ENCODE measurements around the gene IRGQ. TPM values are rescaled to one million over a fixed set of nuclear protein-coding genes. Genes with fewer than 3 reads are reported as not detected.

Gene IRGQ
- total RNA-seq, 2 experiments from 2014 or later = 28.9 to 29.8 TPM

DNA sequence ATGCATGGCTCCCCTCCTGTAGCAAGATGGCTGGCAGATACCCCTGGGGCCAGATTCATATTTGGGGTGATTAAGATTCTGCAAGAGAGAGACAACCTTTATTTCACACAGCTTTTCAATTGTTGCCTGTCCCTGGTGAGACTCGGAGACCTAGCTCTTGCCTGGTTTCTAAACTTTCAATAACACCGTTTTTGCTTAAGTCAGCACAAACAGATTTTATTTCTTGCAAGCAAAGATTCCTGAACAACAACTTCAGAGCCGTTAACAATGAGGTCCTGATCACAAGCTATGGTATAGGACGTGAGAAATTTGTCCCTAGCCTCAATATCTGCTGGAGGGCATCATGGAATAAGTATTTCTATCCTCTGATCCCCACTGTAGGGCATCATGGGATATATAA lies 46.6 kb upstream of the IRGQ start:
- H3K4me3 ChIP-seq (ENCODE audit: low read length) = no peak overlapping the region
- TF ChIP-seq CTCF (IDR thresholded peaks at IDR 0.05) = no peak
- no peak overlapping the region for H3K27ac ChIP-seq (ENCODE audit: low read depth in 1 of 2, low read length in 2 of 2)
- ChIA-PET CTCF (interaction anchor here (1.4 kb wide), 1 partner anchor 9 kb away, joined by 3 read pairs; no protein-coding TSS in a partner anchor), POLR2A (no interaction called here)
- peaks cover 18% of the 10 kb centered on the region for H3K4me1 ChIP-seq (ENCODE audit: insufficient read depth, low read length)
- Mint-ChIP-seq H3K36me3 (ENCODE audit: low read depth) (peaks cover 7% of the 10 kb centered on the region), H3K27me3 (peaks cover 20% of the 10 kb centered on the region), H3K27ac (no peak overlapping the region), H3K4me1 (ENCODE audit: low read depth) (peaks cover 13% of the 10 kb centered on the region), H3K9me3 (no peaks in the 10 kb centered on the region), H3K4me3 (no peak overlapping the region)
- ATAC-seq (ENCODE audit: poor library complexity) = no peak
- intact Hi-C loops (cut with DNase I, micrococcal nuclease) = no loop called here
- peaks cover 6 to 7% of the 10 kb centered on the region in 2 experiments for H3K27me3 ChIP-seq (ENCODE audit: control insufficient read depth in 1 of 2, insufficient read depth in 2 of 2, low read length in 2 of 2)
- no peaks in the 10 kb centered on the region for H3K36me3 ChIP-seq (ENCODE audit: insufficient read depth, low read length)
- no peak for DNase-seq
- peaks cover 0 to 4% of the 10 kb centered on the region in 2 experiments for H3K9me3 ChIP-seq (ENCODE audit: control insufficient read depth in 1 of 2, insufficient read depth in 1 of 2, low read length in 2 of 2)

GRCh38 chr19:43641333-43641732 lies 45.4 kb upstream of the IRGQ start:
- no peak overlapping the region for H3K27ac ChIP-seq (ENCODE audit: low read depth in 1 of 2, low read length in 2 of 2)
- no peak overlapping the region for H3K27ac Mint-ChIP-seq
- H3K4me3 Mint-ChIP-seq = peak overlapping the region; percentile 80
- peaks cover 18% of the 10 kb centered on the region for H3K4me1 ChIP-seq (ENCODE audit: insufficient read depth, low read length)
- peaks cover 0 to 4% of the 10 kb centered on the region in 2 experiments for H3K9me3 ChIP-seq (ENCODE audit: control insufficient read depth in 1 of 2, insufficient read depth in 1 of 2, low read length in 2 of 2)
- intact Hi-C loops (cut with DNase I, micrococcal nuclease) = no loop called here
- CTCF ChIA-PET = interaction anchor here (0.8 to 1.4 kb wide), 2 partner anchors 10 to 46 kb away, joined by 3 to 4 read pairs; no protein-coding TSS in a partner anchor
- TF ChIP-seq CTCF (IDR thresholded peaks at IDR 0.05) = no peak
- H3K27me3 ChIP-seq (ENCODE audit: control insufficient read depth in 1 of 2, insufficient read depth in 2 of 2, low read length in 2 of 2) = peaks cover 6 to 15% of the 10 kb centered on the region in 2 experiments
- no peak overlapping the region for H3K4me3 ChIP-seq (ENCODE audit: low read length)
- ATAC-seq (ENCODE audit: poor library complexity) (no peak), DNase-seq (no peak)
- no peaks in the 10 kb centered on the region for H3K9me3 Mint-ChIP-seq
- H3K4me1 Mint-ChIP-seq (ENCODE audit: low read depth) = peaks cover 13% of the 10 kb centered on the region
- POLR2A ChIA-PET = no interaction called here
- no peaks in the 10 kb centered on the region for H3K36me3 ChIP-seq (ENCODE audit: insufficient read depth, low read length)
- peaks cover 29% of the 10 kb centered on the region for H3K27me3 Mint-ChIP-seq
- no peaks in the 10 kb centered on the region for H3K36me3 Mint-ChIP-seq (ENCODE audit: low read depth)

DNA sequence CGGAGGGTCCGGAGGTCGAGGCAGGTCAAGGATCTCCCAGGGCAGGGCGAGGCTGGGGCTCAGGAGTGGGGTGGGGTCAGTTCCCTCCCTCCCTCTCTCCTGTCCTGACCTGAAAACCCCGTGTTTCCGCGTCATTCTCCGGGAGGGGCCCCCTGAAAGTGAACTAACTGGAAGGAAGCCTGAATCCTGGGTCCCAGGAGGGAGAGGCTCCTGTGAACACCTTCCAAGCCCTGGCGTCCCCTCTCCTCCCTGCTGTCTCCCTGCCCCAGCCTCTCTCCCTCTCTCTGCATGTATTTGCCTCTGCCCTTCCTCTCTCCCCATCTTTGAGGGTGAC lies 44.5 kb upstream of the IRGQ start:
- peak overlapping the region; percentile 57 for H3K4me3 ChIP-seq (ENCODE audit: low read length)
- POLR2A ChIA-PET = interaction anchor here (0.5 to 1.4 kb wide), 3 partner anchors 28 to 175 kb away, joined by 3 to 4 read pairs (median 4); no protein-coding TSS in a partner anchor
- no peak for TF ChIP-seq CTCF (IDR thresholded peaks at IDR 0.05)
- CTCF ChIA-PET = interaction anchor here (0.8 kb wide), 1 partner anchor 46 kb away, joined by 4 read pairs; no protein-coding TSS in a partner anchor
- Mint-ChIP-seq H3K4me1 (ENCODE audit: low read depth) (peaks cover 13% of the 10 kb centered on the region), H3K27ac (no peak overlapping the region), H3K27me3 (peaks cover 33% of the 10 kb centered on the region), H3K36me3 (ENCODE audit: low read depth) (no peaks in the 10 kb centered on the region), H3K9me3 (no peaks in the 10 kb centered on the region), H3K4me3 (peak overlapping the region; percentile 84)
- no peaks in the 10 kb centered on the region for H3K36me3 ChIP-seq (ENCODE audit: insufficient read depth, low read length)
- H3K4me1 ChIP-seq (ENCODE audit: insufficient read depth, low read length) = peaks cover 18% of the 10 kb centered on the region
- H3K9me3 ChIP-seq (ENCODE audit: control insufficient read depth in 1 of 2, insufficient read depth in 1 of 2, low read length in 2 of 2) = peaks cover 0 to 4% of the 10 kb centered on the region in 2 experiments
- intact Hi-C loops (cut with DNase I, micrococcal nuclease) = no loop called here
- peaks cover 6 to 20% of the 10 kb centered on the region in 2 experiments for H3K27me3 ChIP-seq (ENCODE audit: control insufficient read depth in 1 of 2, insufficient read depth in 2 of 2, low read length in 2 of 2)
- ATAC-seq (ENCODE audit: poor library complexity) = no peak
- DNase-seq = no peak
- no peak overlapping the region for H3K27ac ChIP-seq (ENCODE audit: low read depth in 1 of 2, low read length in 2 of 2)

All from CD4-positive, alpha-beta T cell (primary cell).